Right kidney (tissue), 1 donor: ENCODE results near the gene GAGE10.
"Not testable (repeated sequence)": the region's sequence is repeated elsewhere in the genome, so short reads cannot be mapped to it uniquely, and the experiment has no call there.

Source experiments
- DNase-seq: peaks from one replicate; pipeline ENCODE4 v3.0.0-alpha.2; 2016

GAGE10 gene

DNA sequence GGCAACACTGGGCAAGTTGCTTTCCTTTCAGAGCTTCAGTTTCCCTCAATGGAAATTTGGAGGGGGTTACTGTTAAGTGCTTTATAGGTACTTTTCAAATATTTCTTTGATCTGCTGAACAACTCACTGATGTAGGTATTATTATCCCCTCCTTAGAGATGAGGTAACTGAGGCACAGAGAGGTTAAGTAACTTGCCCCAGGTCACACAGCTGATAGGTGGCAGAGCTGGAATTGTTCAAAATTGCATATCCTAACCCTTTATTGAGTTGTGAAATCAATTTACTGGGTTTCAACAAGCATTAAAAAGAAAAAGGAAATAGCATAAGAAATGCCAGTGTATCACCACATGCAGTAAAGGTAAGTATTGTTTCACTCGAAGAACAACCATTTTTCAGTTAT lies 27.2 kb upstream of the GAGE10 start:
- DNase-seq: no peak

DNA sequence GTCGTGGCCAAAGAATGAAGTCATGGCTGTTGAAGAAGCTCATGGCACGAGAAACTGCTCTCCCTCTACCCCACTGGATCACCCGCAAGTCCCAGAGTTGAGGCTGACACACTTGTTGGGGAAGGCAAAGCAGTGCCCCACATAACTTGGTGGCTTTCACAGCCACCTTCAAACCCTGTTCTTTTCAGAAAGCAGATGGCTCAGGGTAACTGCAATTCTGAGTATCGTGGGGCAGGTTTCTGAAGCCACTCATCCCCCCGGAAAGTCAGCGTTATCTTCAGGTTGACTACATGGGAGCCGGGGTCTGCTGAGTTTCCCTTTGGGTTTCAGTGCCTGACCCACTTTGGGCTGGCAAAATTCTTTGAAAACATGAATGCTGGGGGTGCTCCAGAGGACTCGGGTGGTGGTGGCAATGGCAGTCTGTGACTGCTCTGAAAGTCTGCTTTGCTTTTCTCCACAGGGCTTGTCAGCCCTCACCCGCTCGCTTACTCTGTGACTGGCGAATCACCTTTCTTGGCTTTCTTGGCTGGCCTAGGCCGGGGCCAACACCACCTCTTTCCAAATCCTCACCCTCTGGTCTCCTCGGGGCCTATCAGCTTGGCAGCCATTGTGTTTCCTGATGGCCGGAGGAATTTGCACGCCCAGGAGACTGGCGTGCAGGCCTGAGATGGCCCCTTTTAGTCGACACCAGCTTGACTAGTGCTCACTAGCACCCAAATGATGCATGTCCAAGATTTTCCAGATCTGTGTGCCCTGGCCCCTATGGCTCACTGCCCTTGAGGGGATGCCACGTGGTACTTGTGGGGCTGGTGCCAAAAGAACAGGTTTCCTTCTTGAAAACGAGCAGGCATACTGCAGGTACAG lies 26.5 kb upstream of the GAGE10 start:
- no peak for DNase-seq

DNA sequence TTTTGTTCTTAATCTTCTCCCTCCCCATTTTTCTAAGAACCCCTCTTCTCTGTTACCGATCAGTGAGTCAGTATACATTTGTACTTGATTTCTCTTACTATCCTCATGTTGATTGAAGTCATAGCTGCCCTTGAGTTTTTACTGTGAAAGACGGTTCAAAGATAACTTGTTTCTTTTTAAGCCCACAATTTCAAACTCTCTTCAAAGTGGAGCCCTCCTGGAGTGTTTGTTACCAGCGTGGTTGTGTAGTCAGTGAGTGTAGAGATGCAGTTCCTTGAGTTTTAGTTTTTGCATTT lies 26.0 kb upstream of the GAGE10 start:
- DNase-seq: no peak

DNA sequence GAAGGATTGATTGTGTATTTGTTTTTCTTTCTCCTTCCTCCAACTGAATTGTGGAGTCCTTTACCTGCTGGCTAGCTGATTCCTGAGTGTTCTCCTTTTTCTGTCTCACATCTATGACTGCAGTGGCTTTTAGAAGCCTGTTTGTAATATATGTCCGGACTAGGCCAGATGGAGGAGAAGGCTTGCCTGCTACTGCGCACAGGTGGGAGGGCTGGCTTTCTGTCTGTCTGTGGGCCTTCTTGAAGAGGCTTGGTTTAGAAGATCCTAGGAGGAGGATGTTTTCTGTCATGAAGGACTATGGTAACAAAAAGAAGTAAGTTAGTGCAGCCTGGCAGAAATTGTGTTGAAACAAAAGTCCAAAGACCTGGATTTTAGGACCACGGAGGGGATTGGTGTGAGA lies 25.4 kb upstream of the GAGE10 start:
- DNase-seq: no peak

DNA sequence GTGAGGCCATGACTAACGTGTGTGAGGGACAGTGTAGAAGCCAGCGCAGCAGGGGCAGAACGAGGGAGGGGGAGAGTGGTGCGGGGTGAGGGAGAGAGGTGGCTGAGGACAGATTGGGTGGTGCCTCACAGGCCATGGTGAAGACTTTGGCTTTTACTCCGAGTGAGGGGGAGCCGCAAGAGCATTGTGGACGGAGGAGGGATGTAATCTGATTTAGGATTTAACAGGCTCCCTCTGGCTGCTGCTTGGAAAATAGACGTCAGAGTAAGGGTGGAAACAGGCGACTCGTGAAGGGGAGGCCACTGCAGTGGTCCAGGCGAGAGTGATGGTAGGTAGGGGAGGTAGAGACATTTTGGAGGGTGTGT lies 20.8 kb upstream of the GAGE10 start:
- no peak for DNase-seq

DNA sequence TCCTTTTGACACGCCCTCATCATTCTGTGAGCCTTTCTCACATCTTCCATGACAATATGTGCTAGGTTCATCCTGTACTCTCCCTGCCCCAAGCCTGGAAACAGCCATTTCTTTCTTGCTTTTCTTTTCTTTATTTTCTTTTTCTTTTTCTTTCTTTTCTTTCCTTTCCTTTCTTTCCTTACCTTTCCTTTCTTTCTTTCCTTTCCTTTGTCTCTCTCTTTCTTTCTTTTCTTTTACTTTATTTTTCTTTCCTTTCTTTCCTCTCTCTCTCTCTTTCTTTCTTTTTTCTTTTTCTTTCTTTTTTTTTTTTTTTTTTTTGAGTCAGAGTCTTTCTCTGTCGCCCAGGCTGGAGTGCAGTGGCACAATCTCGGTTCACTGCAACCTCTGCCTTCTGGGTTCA lies 19.2 kb upstream of the GAGE10 start:
- no peak for DNase-seq

DNA sequence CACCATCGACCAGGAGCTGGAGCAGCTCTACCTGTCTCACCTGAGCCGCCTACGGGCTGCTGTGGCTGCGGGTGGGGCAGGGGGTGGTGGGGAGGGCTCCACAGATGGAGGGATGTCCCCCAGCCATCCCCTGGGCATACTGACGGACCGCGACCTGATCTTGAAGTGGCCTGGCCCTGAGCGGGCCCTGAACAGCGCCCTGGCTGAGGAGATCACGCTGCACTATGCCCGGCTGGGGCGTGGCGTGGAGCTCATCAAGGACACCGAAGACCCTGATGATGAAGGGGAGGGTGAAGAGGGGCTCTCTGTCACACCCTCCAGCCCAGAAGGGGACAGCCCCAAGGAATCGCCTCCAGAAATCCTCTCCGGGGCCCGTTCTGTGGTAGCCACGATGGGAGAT lies 17.3 kb upstream of the GAGE10 start:
- DNase-seq: no peak

DNA sequence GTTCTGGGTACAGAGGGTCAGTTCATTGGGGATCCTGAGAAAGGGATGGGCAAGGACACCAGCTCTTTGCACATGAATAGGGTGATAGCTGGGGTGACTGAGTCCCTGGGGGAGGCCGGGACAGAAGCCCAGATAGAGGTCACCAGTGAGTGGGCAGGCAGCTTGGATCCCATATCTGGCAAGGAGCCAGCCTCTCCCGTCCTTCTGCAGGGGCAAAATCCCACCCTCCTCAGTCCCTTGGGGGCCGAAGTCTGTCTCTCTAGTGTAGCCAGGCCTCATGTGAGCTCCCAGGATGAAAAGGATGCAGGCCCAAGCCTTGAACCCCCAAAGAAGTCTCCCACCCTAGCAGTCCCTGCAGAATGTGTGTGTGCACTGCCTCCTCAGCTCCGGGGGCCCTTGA lies 16.9 kb upstream of the GAGE10 start:
- no peak for DNase-seq

DNA sequence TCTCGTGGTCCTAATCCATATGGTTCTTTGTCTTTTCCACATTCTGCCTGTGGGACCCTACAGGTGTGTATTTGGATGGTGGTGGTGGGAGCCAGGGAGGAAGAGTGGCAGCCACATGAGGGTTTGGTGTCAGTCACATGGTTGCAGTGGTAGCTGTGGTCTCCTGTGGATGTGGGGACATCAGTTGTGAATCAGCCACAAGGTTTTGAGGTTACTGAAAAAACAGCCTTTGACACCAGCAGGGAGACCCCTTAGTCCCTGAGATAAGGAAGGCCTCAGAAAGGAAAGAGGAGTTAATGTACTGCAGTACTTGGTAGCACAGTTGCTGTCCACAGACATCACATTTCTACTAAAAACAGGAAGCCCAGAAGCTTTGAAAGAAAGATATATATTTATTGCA lies 15.8 kb upstream of the GAGE10 start:
- no peak for DNase-seq

DNA sequence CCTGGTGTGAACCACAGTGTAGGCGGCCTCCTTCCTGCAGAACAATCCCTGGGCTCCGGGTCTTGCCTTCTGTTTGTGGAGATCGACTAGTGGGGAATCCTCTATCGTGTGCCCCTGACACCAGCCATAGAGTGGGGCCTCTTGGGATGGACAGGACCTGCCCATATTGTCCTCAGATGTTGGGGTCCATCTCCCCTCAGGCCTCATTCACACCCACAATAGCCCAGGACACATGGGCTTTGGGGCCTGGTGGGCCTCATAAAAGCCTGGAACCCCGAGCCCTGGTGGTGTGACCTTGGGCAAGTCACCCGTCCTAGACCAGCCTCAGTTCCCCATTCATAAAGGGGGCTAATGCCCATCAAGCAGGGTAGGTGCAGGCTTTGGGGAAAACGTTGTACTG lies 13.2 kb upstream of the GAGE10 start:
- DNase-seq: no peak

DNA sequence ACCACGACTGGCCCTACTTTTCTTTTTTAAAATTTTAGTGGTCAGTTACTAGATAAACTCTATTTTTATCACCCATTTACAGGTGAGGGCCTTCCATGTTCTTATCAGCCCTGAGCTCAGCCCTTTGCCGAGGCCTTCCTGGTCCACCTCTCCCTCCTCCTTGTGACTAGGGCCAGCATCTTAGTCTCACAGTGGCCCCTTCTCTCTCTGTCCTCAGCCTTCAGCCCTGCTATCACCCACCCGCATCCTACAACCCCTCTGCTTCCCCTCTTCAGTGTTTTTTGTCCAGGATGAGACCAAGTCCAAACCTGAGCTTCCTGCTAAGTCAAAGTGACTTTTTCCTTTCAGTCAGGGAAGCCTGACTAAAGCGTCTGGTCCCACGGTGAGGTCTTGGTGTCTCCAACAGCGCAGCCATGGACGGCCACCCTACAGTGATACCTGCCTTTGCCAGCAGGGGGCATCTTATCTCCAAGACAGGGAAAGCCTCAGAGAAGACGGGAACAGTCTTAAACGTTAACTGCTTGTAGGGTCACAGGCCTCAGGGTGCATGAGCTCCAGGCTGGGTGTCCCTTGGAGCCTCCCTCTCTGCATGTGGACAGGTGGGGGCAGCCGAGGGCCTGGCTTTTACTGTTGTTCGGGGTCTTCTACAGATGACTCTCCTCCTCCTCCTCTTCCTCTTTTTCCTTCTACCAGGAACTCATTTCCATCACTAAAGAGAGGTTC lies 11.7 kb upstream of the GAGE10 start:
- peak; percentile 21 for DNase-seq

DNA sequence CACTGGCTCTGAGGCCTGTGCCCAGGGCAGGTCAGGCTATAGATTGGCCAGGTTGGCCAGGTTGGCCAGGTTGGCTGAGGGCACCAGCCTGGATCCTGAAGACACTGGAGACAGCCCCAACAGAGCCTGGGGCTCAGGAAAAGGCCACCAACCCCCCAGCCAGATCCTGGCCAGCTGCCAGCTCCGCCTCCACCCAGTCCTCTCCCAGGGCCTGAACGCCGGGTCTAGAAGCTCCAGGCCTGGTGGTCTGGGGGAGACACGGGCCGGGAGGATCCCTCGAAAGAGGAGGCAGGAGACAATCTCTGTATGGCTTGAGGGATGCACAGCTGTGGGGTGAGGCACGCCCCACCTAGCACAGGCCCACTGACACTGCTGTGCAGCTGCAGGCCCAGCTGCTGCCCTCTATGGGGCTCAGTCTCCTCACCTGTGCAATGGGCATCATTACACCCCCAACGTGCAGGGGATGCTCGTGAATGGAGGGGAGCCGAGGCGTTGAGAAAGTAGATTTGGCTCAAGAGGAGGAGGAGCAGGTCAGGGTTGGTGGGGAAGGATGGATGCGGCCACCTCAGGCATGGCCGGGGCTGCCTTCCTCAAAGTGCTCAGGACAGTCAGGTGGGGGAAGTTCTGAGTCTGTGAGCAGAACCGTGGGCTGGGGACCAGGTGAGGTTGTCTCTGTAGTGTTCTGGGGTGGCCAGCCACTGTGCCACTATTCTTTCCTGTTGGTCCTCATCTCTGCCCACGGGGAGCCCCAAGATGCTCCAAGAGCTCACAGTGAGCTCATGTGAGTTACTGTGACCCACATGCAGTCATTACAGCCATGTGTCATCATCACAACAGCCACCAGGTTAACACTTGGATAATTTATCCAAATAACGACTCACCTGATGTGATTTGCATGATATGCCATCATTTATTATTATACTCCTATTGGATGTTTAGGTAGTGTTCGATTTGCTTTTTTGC lies 10.8 kb upstream of the GAGE10 start:
- DNase-seq: no peak

DNA sequence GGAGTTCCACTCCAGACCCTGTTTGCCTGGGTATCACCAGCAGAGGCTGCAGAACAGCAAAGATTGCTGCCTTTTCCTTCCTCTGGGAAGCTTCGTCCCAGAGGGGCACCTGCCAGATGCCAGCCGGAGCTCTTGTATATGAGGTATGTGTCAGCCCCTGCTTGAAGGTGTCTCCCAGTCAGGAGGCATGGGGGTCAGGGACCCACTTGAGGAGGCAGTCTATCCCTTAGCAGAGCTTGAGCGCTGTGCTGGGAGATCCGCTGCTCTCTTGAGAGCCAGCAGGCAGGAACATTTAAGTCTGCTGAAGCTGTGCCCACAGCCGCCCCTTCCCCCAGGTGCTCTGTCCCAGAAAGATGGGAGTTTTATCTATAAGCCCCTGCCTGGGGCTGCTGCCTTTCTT lies 4.2 kb upstream of the GAGE10 start:
- DNase-seq: not testable (repeated sequence)

DNA sequence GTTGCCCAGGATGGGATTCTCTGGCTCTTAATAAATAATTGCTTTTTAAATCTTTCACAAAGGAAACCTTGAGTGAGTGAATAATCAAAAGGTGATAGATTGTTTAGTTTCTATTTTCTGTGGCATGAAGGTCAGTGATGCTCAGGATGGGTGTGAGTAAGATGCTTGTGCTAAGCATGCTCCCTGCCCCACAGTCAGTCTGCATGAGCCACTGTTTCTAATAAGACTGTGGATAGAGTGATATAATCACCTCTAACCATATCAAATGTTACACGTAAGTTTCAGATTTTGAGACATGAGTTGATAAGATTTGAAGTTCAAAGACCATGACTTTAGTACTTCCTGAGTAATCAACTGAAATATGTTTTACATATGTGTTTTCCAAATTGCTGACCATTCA lies 2.7 kb upstream of the GAGE10 start:
- DNase-seq: no peak

DNA sequence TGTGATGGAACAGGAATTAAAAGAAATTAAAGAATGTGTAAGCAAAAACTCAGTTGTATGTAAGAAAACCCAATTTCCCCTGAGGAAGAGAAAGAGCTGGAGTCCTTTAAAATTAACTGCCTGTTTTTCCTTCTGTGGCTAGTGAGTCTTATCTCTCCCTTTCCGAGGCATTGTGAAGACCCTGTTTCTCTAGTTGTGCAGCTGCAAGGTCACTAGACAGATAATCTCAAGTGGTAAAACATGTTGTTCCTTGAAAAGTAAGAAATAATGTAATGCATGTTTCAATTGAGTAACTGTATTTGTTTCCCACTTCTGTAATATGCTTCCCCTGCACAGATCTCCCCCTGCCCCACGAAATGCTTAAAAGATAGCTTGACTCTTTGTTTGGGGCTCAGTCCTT lies 4.3 kb downstream of the GAGE10 start:
- not testable (repeated sequence) for DNase-seq

DNA sequence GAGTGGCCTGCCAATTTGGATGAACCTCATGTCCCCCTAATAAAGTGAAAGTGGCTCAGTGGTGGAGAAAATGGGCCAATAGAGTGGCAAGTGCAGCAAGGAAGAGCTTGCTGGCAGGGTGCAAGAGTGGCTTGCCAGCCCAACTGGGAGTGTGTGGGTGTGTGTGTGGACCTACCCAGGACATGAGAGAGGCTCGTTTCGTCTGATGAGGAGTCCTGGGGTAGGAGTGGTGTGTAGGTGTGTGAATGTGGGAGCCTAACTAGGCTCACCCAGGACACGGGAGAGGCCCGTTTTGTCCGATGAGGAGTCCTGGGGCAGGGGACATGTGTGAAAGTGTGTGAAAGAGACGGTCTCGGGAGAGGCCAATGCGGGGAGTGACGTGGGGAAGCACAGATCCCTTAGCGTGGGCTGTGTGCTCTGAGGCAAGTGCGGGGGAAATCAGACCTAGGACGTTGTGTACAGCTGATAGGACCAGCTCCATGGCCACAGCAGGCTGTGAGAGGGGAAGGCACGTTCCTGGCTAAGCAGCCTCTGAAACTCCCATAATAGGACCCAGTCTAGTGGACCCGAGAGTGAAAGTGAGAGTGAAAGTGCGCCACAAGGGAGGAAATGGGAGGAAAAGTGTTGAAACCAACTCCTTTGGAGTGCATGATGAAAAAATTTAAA lies 5.3 kb downstream of the GAGE10 start:
- DNase-seq: no peak

DNA sequence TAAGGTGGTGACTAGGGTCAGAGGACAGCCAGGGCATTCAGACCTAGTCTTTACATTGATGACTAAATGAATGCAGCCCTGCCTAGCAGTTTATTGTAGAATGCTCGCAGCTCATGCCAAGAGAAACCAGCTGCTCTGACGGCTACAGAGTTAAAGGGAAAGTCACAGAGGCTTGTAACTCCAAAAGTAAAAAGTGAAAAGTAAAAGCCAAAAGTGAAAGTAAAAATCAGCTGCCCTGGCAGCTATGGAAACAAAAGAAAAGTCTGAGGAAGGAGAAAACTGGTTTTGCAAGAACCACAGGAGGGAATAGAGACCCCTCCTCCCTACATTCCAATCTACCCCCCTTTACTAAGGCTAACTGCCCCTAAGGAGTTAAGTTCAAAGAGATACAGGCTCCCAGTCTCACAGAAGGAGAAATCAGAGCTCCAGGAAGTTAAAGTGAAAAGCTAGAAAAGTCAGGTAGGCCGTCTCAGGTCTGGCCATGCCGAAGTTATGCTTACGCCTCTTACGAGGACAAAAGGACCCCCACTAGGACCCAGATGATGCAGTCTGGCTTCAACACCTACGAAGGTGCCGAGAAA lies 6.0 kb downstream of the GAGE10 start:
- peak; percentile 39 for DNase-seq

DNA sequence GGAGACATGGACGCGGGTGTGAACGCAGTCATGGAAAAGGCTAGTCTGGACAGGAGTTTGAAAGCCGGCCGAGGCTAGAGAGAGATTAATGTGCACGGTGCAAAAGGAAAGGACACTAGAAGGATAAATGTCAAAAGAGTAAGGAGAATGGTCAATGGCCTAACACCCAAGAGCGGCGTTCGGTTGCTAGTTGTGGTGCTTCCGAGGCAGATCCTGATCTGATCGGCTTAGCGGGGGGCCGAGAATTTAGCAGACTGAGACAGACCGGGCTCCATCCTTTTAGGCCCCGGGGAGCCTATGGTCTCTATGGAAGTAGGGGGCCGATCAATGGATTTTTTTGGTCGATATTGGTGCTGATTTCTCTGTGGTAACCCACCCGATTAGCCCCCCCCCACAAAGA lies 6.9 kb downstream of the GAGE10 start:
- DNase-seq: peak; percentile 18

DNA sequence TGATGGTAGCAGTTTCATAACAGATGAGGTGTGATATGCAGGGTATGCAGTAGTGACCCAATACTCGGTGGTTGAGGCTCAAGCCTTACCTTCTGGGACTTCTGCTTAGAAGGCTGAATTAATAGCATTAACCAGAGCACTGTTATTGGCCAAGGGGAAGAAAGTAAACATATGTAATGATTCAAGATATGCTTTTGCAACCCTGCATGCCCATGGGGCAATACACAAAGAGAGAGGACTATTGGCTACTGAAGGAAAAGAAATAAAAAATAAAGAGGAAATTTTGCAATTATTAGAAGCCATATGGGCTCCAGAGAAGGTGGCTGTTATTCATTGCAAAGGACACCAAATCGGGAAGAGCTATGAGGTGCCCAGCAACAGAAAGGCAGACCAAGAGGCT lies 8.7 kb downstream of the GAGE10 start:
- DNase-seq: no peak

DNA sequence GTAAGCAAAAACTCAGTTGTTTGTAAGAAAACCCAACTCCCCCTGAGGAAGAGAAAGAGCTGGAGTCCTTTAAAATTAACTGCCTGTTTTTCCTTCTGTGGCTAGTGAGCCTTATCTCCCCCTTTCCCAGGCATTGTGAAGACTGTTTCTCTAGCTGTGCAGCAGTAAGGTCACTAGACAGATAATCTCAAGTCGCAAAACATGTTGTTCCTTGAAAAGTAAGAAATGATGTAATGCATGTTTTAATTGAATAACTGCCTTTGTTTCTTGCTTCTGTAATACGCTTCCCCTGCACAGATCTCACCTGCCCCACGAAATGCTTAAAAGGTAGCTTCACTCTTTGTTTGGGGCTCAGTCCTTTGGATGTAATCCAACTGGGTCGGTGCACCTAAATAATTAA lies 12.6 kb downstream of the GAGE10 start:
- DNase-seq: no peak

DNA sequence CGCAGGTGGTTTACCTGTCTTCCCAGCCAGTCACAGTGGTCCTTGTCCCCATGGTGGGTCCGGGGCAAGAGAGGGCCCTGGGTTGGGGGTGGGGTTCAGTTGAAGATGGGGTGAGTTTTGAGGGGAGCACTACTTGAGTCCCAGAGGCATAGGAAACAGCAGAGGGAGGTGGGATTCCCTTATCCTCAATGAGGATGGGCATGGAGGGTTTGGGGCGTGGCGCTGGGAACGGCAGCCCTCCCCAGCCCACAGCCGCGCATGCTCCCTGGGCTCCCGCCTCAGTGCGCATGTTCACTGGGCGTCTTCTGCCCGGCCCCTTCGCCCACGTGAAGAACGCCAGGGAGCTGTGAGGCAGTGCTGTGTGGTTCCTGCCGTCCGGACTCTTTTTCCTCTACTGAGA lies 18.3 kb downstream of the GAGE10 start, which contains the start of gene GAGE12J:
TSS of gene GAGE12J (plus strand) at position 301 of the 400 bp plus-strand sequence. CDS start 1,157 bp downstream, outside the sequence.
- DNase-seq: not testable (repeated sequence)

DNA sequence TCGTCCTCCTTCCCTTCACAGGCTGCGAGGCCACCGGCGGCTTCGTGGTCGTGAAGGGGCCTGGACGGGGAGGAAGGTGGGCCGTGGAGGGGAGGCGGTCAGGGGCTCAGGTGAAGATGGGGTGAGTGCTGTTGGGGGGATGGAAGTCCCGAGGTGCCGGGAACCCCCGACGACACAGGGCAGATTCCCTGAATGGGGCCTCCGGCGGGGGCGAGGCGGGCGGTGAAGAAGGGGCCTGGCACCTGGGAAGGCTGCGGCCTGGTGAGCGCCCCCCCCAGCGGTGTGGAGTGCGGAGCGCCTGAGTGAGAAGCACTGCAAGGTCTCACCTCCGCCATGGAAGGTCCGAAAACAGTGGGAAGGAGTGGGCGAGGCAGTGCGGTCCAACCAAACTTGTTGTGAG lies 18.8 kb downstream of the GAGE10 start:
- not testable (repeated sequence) for DNase-seq
